Measurements from ENCODE around the gene HES4. TPM values are rescaled to one million over a fixed set of nuclear protein-coding genes. Genes with fewer than 3 reads are reported as not detected.

Gene HES4
- total and polyA plus RNA-seq, 2 of the 13 experiments (the other 11 are each of a cell fraction or from before 2014, with no cell fraction given) = 8.8 to 10.6 TPM

DNA sequence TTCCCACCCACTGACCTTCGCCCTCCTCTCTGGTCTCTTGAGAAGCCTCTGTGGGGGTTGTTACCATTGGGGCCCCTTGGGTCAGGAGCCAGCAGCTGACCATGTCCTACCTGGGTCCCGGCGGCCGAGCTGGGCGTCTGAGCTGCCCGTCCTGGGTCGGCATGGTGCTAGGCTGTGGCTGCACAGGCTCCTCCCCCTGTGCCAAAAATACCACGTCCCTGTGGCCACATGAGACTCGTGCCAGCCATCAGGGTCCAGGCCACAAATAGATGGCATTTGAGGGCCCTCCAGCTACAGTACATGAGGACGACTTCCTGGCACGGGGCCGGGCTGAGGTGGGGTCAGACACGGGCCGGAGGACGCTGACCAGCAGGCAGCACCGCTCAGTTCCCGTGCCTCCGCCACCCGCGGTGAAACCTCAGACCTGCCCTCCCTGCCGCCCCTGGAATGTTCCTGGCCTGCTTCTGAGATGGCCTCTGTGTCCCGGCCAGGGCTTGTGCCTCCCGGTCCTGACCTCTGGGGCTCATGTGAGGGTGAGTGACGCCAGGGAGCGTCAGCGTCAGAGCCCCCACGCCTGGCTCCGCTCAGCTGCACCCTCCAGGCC is 17.8 kb downstream of the HES4 start, which contains the start of gene PERM1 (continued):
- TF ChIP-seq, protein P1, sequence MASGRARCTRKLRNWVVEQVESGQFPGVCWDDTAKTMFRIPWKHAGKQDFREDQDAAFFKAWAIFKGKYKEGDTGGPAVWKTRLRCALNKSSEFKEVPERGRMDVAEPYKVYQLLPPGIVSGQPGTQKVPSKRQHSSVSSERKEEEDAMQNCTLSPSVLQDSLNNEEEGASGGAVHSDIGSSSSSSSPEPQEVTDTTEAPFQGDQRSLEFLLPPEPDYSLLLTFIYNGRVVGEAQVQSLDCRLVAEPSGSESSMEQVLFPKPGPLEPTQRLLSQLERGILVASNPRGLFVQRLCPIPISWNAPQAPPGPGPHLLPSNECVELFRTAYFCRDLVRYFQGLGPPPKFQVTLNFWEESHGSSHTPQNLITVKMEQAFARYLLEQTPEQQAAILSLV (CRISPR knock-in tag; IDR thresholded peaks at IDR 0.05; ENCODE audit: borderline replicate concordance) = 0 out of 2 replicates have a peak, but pooled peaks have one; percentile 52
- 0 out of 2 replicates have a peak, but pooled peaks have one; percentile 6 for TF ChIP-seq ZNF468 (CRISPR knock-in tag; IDR thresholded peaks at IDR 0.05)
- TF ChIP-seq, protein P2, sequence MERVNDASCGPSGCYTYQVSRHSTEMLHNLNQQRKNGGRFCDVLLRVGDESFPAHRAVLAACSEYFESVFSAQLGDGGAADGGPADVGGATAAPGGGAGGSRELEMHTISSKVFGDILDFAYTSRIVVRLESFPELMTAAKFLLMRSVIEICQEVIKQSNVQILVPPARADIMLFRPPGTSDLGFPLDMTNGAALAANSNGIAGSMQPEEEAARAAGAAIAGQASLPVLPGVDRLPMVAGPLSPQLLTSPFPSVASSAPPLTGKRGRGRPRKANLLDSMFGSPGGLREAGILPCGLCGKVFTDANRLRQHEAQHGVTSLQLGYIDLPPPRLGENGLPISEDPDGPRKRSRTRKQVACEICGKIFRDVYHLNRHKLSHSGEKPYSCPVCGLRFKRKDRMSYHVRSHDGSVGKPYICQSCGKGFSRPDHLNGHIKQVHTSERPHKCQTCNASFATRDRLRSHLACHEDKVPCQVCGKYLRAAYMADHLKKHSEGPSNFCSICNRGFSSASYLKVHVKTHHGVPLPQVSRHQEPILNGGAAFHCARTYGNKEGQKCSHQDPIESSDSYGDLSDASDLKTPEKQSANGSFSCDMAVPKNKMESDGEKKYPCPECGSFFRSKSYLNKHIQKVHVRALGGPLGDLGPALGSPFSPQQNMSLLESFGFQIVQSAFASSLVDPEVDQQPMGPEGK (CRISPR knock-in tag; IDR thresholded peaks at IDR 0.05) = peak; percentile 43; the same call in 1 of the 2 replicates
- TF ChIP-seq SAP130 (CRISPR knock-in tag; IDR thresholded peaks at IDR 0.05; ENCODE audit: low read depth) = 0 out of 2 replicates have a peak, but pooled peaks have one; percentile 21
- TF ChIP-seq, protein P3, sequence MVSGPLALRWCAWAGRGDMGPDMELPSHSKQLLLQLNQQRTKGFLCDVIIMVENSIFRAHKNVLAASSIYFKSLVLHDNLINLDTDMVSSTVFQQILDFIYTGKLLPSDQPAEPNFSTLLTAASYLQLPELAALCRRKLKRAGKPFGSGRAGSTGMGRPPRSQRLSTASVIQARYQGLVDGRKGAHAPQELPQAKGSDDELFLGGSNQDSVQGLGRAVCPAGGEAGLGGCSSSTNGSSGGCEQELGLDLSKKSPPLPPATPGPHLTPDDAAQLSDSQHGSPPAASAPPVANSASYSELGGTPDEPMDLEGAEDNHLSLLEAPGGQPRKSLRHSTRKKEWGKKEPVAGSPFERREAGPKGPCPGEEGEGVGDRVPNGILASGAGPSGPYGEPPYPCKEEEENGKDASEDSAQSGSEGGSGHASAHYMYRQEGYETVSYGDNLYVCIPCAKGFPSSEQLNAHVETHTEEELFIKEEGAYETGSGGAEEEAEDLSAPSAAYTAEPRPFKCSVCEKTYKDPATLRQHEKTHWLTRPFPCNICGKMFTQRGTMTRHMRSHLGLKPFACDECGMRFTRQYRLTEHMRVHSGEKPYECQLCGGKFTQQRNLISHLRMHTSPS (CRISPR knock-in tag; IDR thresholded peaks at IDR 0.05; ENCODE audit: low read depth) = peak; percentile 27; the same call in 1 of the 2 replicates
- peak; percentile 63; the same call in 1 of the 2 replicates for TF ChIP-seq FOXC1 (CRISPR knock-in tag; IDR thresholded peaks at IDR 0.05; ENCODE audit: borderline replicate concordance)
- TF ChIP-seq, protein P4, sequence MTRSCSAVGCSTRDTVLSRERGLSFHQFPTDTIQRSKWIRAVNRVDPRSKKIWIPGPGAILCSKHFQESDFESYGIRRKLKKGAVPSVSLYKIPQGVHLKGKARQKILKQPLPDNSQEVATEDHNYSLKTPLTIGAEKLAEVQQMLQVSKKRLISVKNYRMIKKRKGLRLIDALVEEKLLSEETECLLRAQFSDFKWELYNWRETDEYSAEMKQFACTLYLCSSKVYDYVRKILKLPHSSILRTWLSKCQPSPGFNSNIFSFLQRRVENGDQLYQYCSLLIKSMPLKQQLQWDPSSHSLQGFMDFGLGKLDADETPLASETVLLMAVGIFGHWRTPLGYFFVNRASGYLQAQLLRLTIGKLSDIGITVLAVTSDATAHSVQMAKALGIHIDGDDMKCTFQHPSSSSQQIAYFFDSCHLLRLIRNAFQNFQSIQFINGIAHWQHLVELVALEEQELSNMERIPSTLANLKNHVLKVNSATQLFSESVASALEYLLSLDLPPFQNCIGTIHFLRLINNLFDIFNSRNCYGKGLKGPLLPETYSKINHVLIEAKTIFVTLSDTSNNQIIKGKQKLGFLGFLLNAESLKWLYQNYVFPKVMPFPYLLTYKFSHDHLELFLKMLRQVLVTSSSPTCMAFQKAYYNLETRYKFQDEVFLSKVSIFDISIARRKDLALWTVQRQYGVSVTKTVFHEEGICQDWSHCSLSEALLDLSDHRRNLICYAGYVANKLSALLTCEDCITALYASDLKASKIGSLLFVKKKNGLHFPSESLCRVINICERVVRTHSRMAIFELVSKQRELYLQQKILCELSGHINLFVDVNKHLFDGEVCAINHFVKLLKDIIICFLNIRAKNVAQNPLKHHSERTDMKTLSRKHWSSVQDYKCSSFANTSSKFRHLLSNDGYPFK (CRISPR knock-in tag; IDR thresholded peaks at IDR 0.05; ENCODE audit: borderline replicate concordance) = no peak
- TF ChIP-seq ZBTB38 (CRISPR knock-in tag; IDR thresholded peaks at IDR 0.05) = no peak
- no peak for TF ChIP-seq SALL2 (CRISPR knock-in tag; IDR thresholded peaks at IDR 0.05)
- TF ChIP-seq SPEN (CRISPR knock-in tag; IDR thresholded peaks at IDR 0.05; ENCODE audit: low read depth) = peak; percentile 30; the same call in 1 of the 2 replicates
- no peak for TF ChIP-seq ZNF766 (CRISPR knock-in tag; IDR thresholded peaks at IDR 0.05; ENCODE audit: borderline replicate concordance)
- no peak for TF ChIP-seq ZNF788 (CRISPR knock-in tag; IDR thresholded peaks at IDR 0.05; ENCODE audit: borderline replicate concordance)
- TF ChIP-seq, protein P5, sequence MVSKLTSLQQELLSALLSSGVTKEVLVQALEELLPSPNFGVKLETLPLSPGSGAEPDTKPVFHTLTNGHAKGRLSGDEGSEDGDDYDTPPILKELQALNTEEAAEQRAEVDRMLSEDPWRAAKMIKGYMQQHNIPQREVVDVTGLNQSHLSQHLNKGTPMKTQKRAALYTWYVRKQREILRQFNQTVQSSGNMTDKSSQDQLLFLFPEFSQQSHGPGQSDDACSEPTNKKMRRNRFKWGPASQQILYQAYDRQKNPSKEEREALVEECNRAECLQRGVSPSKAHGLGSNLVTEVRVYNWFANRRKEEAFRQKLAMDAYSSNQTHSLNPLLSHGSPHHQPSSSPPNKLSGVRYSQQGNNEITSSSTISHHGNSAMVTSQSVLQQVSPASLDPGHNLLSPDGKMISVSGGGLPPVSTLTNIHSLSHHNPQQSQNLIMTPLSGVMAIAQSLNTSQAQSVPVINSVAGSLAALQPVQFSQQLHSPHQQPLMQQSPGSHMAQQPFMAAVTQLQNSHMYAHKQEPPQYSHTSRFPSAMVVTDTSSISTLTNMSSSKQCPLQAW (CRISPR knock-in tag; IDR thresholded peaks at IDR 0.05) = peak; percentile 37; the same call in 1 of the 2 replicates
- no peak for TF ChIP-seq CCDC6 (CRISPR knock-in tag; IDR thresholded peaks at IDR 0.05)
- TF ChIP-seq, protein P6, sequence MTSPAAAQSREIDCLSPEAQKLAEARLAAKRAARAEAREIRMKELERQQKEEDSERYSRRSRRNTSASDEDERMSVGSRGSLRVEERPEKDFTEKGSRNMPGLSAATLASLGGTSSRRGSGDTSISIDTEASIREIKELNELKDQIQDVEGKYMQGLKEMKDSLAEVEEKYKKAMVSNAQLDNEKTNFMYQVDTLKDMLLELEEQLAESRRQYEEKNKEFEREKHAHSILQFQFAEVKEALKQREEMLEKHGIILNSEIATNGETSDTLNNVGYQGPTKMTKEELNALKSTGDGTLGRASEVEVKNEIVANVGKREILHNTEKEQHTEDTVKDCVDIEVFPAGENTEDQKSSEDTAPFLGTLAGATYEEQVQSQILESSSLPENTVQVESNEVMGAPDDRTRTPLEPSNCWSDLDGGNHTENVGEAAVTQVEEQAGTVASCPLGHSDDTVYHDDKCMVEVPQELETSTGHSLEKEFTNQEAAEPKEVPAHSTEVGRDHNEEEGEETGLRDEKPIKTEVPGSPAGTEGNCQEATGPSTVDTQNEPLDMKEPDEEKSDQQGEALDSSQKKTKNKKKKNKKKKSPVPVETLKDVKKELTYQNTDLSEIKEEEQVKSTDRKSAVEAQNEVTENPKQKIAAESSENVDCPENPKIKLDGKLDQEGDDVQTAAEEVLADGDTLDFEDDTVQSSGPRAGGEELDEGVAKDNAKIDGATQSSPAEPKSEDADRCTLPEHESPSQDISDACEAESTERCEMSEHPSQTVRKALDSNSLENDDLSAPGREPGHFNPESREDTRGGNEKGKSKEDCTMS (CRISPR knock-in tag; conservative IDR thresholded peaks at IDR 0.05) = no peak
- TF ChIP-seq MED8 (CRISPR knock-in tag; IDR thresholded peaks at IDR 0.05; ENCODE audit: insufficient replicate concordance) = no peak

Data from HepG2 (cell line).